ENCODE results near the gene GSTM2. TPM values are rescaled to one million over a fixed set of nuclear protein-coding genes. Genes with fewer than 3 reads are reported as not detected.

GSTM2 gene
- total RNA-seq, 1 experiment from 2014 or later = 2.5 TPM

DNA sequence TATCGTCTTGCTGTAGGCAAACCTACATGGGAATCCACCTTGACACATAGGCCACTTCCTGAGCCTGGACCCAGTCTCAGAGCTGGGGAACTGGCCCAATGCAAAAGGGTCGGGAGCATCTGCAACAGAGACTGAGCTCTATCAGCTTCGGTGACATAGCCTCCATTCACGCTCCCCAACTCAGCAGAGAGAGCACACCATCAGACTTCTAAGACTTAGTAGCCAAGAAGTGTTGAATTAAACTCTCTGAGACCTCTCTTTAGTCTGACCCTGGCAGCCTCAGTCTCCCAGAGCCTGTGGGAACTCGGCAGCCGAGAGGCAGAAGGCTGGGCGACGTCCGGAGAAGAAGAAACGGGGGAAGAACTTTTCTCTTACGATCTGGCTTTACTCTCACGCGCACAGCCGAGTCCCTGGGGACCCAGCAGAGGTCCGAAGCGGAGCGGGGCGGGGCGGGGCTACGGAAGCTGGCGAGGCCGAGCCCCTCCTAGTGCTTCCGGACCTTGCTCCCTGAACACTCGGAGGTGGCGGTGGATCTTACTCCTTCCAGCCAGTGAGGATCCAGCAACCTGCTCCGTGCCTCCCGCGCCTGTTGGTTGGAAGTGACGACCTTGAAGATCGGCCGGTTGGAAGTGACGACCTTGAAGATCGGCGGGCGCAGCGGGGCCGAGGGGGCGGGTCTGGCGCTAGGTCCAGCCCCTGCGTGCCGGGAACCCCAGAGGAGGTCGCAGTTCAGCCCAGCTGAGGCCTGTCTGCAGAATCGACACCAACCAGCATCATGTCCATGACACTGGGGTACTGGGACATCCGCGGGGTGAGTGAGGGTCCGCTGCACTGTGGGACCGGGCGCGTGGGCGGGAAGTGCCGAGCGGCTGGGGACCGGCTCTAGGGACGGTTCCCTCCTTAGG lies 12.0 kb upstream of the GSTM2 start, which contains the start of gene GSTM4:
Gene GSTM4 (plus strand): TSS at position 485 of the 905 bp plus-strand sequence. CDS start 291 bp downstream, at position 776.
- Mint-ChIP-seq H3K4me1 (ENCODE audit: low read depth, unreplicated experiment) (peaks cover 36% of the 10 kb centered on the region), H3K27me3 (ENCODE audit: unreplicated experiment) (no peaks in the 10 kb centered on the region), H3K4me3 (ENCODE audit: low read depth, unreplicated experiment) (peak within 1 kb of the TSS; percentile 86), H3K27ac (ENCODE audit: unreplicated experiment) (no peak within 1 kb of the TSS), H3K9me3 (ENCODE audit: low read depth, unreplicated experiment) (no peaks in the 10 kb centered on the region), H3K36me3 (ENCODE audit: insufficient read depth, unreplicated experiment) (peaks cover 25% of the 10 kb centered on the region)
- BruUV-seq (replicated peaks) = no TSS peak
- TF ChIP-seq, protein P1, sequence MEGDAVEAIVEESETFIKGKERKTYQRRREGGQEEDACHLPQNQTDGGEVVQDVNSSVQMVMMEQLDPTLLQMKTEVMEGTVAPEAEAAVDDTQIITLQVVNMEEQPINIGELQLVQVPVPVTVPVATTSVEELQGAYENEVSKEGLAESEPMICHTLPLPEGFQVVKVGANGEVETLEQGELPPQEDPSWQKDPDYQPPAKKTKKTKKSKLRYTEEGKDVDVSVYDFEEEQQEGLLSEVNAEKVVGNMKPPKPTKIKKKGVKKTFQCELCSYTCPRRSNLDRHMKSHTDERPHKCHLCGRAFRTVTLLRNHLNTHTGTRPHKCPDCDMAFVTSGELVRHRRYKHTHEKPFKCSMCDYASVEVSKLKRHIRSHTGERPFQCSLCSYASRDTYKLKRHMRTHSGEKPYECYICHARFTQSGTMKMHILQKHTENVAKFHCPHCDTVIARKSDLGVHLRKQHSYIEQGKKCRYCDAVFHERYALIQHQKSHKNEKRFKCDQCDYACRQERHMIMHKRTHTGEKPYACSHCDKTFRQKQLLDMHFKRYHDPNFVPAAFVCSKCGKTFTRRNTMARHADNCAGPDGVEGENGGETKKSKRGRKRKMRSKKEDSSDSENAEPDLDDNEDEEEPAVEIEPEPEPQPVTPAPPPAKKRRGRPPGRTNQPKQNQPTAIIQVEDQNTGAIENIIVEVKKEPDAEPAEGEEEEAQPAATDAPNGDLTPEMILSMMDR (IDR thresholded peaks at IDR 0.05; ENCODE audit: unreplicated experiment) = no peak
- CTCF ChIA-PET = interaction anchor here (0.6 to 1.6 kb wide), 4 partner anchors 10 to 16 kb away, joined by 3 to 7 read pairs (median 5); no protein-coding TSS in a partner anchor
- peak; percentile 65 for DNase-seq
- intact Hi-C loops (cut with micrococcal nuclease; ENCODE audit: unreplicated experiment) = no loop called here

DNA sequence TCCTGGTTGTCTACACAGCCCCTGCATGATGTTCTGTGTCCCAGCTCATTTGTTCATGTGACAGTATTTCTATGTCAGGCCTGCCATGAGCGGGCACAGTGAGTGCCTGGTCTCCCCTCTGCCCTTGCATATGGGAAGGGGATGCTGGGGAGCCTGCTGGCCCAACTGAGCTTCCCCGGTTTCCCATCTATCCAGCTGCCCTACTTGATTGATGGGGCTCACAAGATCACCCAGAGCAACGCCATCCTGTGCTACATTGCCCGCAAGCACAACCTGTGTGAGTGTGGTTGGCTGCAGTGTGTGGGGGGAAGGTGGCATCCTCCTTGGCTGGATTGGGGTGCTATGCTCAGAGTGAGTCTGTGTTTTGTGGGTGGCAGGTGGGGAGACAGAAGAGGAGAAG lies 10.5 kb upstream of the GSTM2 start:
- TF ChIP-seq, protein P1 (IDR thresholded peaks at IDR 0.05; ENCODE audit: unreplicated experiment) = no peak
- intact Hi-C loops (cut with micrococcal nuclease; ENCODE audit: unreplicated experiment) = no loop called here
- no peaks in the 10 kb centered on the region for H3K27me3 Mint-ChIP-seq (ENCODE audit: unreplicated experiment)
- H3K36me3 Mint-ChIP-seq (ENCODE audit: insufficient read depth, unreplicated experiment) = peaks cover 25% of the 10 kb centered on the region
- H3K4me1 Mint-ChIP-seq (ENCODE audit: low read depth, unreplicated experiment) = peaks cover 32% of the 10 kb centered on the region
- CTCF ChIA-PET = no interaction called here
- H3K9me3 Mint-ChIP-seq (ENCODE audit: low read depth, unreplicated experiment) = no peaks in the 10 kb centered on the region
- BruUV-seq (replicated peaks) = no TSS peak
- H3K4me3 Mint-ChIP-seq (ENCODE audit: low read depth, unreplicated experiment) = no peak overlapping the region
- no peak overlapping the region for H3K27ac Mint-ChIP-seq (ENCODE audit: unreplicated experiment)
- no peak for DNase-seq

DNA sequence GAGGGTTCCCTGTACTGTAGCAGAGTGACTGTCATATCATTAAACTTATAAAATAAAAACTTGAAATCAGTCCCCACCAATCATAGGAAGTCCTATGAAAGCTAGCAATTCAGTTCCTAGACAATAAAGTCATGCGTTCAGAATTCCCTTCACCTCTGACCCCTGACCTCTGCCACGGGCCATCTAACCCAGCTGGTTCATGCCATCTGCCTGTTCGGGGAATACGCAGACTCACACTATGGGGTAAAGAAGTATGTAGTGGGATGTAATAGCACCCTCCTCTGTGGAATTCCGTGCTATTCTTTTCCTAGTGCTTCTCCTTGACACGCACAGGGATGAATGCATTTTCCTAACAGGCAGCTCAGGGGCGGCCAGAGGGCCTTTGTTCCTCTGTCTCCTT lies 9.9 kb upstream of the GSTM2 start:
- intact Hi-C loops (cut with micrococcal nuclease; ENCODE audit: unreplicated experiment) = no loop called here
- BruUV-seq (replicated peaks) = no TSS peak
- Mint-ChIP-seq H3K4me3 (ENCODE audit: low read depth, unreplicated experiment) (no peak overlapping the region), H3K36me3 (ENCODE audit: insufficient read depth, unreplicated experiment) (peaks cover 25% of the 10 kb centered on the region), H3K27ac (ENCODE audit: unreplicated experiment) (no peak overlapping the region), H3K27me3 (ENCODE audit: unreplicated experiment) (no peaks in the 10 kb centered on the region), H3K9me3 (ENCODE audit: low read depth, unreplicated experiment) (no peaks in the 10 kb centered on the region), H3K4me1 (ENCODE audit: low read depth, unreplicated experiment) (peaks cover 32% of the 10 kb centered on the region)
- CTCF ChIA-PET = no interaction called here
- TF ChIP-seq, protein P1 (IDR thresholded peaks at IDR 0.05; ENCODE audit: unreplicated experiment) = no peak
- DNase-seq = no peak

DNA sequence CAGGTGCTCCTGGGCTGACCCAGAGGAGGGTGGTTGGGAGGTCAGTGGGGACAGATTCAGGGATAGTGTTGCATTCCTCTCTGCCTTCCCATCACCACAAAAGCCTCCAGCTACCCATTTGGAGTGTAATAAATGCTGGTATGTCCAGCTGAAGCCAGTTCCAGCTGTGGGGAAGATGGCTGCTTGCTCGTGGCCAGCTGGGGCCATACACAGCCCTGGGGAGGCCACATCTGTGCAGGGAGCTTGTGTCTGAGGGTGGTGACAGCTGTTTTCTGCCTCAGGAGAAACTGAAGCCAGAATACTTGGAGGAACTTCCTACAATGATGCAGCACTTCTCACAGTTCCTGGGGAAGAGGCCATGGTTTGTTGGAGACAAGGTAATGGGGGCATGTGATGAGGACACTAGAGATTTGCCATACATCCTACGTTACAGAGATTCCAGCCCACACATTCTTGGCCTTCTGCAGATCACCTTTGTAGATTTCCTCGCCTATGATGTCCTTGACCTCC lies 9.3 kb upstream of the GSTM2 start:
- DNase-seq = no peak
- Mint-ChIP-seq H3K9me3 (ENCODE audit: low read depth, unreplicated experiment) (no peaks in the 10 kb centered on the region), H3K4me3 (ENCODE audit: low read depth, unreplicated experiment) (no peak overlapping the region), H3K27me3 (ENCODE audit: unreplicated experiment) (no peaks in the 10 kb centered on the region), H3K36me3 (ENCODE audit: insufficient read depth, unreplicated experiment) (peaks cover 25% of the 10 kb centered on the region), H3K27ac (ENCODE audit: unreplicated experiment) (no peak overlapping the region), H3K4me1 (ENCODE audit: low read depth, unreplicated experiment) (peaks cover 32% of the 10 kb centered on the region)
- CTCF ChIA-PET = no interaction called here
- TF ChIP-seq, protein P1 (IDR thresholded peaks at IDR 0.05; ENCODE audit: unreplicated experiment) = no peak
- BruUV-seq (replicated peaks) = no TSS peak
- intact Hi-C loops (cut with micrococcal nuclease; ENCODE audit: unreplicated experiment) = no loop called here

Data from Calu3 (cell line).